Measurements from ENCODE around the gene PLCG1. TPM values are rescaled to one million over a fixed set of nuclear protein-coding genes. Genes with fewer than 3 reads are reported as not detected.

The PLCG1 gene
- polyA plus RNA-seq, 1 donor from 2014 or later = 164 TPM

DNA sequence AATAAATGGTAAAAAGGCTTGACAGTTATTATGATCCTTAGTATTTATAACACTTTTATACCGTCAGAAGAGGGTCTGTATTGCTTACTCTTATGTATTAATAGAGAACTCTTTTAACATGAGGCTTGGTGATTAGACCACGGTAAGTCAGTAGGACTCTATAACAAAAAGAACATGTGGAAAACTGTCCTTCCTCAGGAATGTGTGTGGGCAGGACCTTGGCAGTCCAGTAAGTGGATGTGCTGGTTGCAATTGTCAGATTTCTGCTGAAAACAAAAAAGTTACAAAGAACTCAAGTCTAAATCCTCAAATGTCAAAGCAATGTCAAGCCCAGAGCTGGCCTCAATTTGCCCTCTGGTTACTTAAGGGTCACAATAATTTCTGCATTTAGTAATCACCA lies 81.1 kb downstream of the PLCG1 start:
- Histone ChIP-seq H3F3A (ENCODE audit: insufficient read depth, low read length, poor library complexity, severe bottlenecking) (no peaks in the 10 kb centered on the region), H3K4me3 (ENCODE audit: low read length) (no peak overlapping the region), H2AFZ (ENCODE audit: low read depth, low read length) (no peak overlapping the region), H3K27ac (ENCODE audit: low read length) (no peak overlapping the region), H3K9me2 (ENCODE audit: insufficient read depth, low read length) (no peaks in the 10 kb centered on the region), H3K79me2 (replicated peaks; ENCODE audit: insufficient read depth, low read length) (no peaks in the 10 kb centered on the region), H3K4me2 (ENCODE audit: low read length) (no peak overlapping the region), H3K27me3 (ENCODE audit: insufficient read depth, low read depth, low read length) (no peaks in the 10 kb centered on the region), H3K9ac (ENCODE audit: low read length) (no peak overlapping the region), H4K20me1 (ENCODE audit: insufficient read depth) (no peaks in the 10 kb centered on the region), H3K9me3 (ENCODE audit: low read length) (no peaks in the 10 kb centered on the region), H3K36me3 (ENCODE audit: insufficient read depth, low read length) (no peaks in the 10 kb centered on the region)
- TF ChIP-seq CTCF (IDR thresholded peaks at IDR 0.05; ENCODE audit: poor library complexity, severe bottlenecking) (no peak), EP300 (conservative IDR thresholded peaks at IDR 0.05; ENCODE audit: poor library complexity, severe bottlenecking) (no peak), TAF1 (IDR thresholded peaks at IDR 0.05; ENCODE audit: low read depth) (no peak), MXI1 (conservative IDR thresholded peaks at IDR 0.05; ENCODE audit: poor library complexity, severe bottlenecking) (no peak), RAD21 (conservative IDR thresholded peaks at IDR 0.05) (no peak), SMC3 (conservative IDR thresholded peaks at IDR 0.05; ENCODE audit: poor library complexity) (no peak), POLR2AphosphoS5 (IDR thresholded peaks at IDR 0.05) (no peak), EZH2 (IDR thresholded peaks at IDR 0.05; ENCODE audit: borderline replicate concordance, insufficient read depth, low read length, poor library complexity, severe bottlenecking) (no peak)
- TF ChIP-seq, protein P1, sequence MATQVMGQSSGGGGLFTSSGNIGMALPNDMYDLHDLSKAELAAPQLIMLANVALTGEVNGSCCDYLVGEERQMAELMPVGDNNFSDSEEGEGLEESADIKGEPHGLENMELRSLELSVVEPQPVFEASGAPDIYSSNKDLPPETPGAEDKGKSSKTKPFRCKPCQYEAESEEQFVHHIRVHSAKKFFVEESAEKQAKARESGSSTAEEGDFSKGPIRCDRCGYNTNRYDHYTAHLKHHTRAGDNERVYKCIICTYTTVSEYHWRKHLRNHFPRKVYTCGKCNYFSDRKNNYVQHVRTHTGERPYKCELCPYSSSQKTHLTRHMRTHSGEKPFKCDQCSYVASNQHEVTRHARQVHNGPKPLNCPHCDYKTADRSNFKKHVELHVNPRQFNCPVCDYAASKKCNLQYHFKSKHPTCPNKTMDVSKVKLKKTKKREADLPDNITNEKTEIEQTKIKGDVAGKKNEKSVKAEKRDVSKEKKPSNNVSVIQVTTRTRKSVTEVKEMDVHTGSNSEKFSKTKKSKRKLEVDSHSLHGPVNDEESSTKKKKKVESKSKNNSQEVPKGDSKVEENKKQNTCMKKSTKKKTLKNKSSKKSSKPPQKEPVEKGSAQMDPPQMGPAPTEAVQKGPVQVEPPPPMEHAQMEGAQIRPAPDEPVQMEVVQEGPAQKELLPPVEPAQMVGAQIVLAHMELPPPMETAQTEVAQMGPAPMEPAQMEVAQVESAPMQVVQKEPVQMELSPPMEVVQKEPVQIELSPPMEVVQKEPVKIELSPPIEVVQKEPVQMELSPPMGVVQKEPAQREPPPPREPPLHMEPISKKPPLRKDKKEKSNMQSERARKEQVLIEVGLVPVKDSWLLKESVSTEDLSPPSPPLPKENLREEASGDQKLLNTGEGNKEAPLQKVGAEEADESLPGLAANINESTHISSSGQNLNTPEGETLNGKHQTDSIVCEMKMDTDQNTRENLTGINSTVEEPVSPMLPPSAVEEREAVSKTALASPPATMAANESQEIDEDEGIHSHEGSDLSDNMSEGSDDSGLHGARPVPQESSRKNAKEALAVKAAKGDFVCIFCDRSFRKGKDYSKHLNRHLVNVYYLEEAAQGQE (IDR thresholded peaks at IDR 0.05; ENCODE audit: borderline replicate concordance) = no peak

GRCh38 chr20:41219824-41220223 lies 82.5 kb downstream of the PLCG1 start:
- Histone ChIP-seq H3K79me2 (replicated peaks; ENCODE audit: insufficient read depth, low read length) (no peaks in the 10 kb centered on the region), H3F3A (ENCODE audit: insufficient read depth, low read length, poor library complexity, severe bottlenecking) (no peaks in the 10 kb centered on the region), H3K4me3 (ENCODE audit: low read length) (no peak overlapping the region), H3K27ac (ENCODE audit: low read length) (no peak overlapping the region), H3K4me2 (ENCODE audit: low read length) (no peak overlapping the region), H3K9ac (ENCODE audit: low read length) (no peak overlapping the region), H3K27me3 (ENCODE audit: insufficient read depth, low read depth, low read length) (no peaks in the 10 kb centered on the region), H4K20me1 (ENCODE audit: insufficient read depth) (no peaks in the 10 kb centered on the region), H3K9me3 (ENCODE audit: low read length) (no peaks in the 10 kb centered on the region), H3K9me2 (ENCODE audit: insufficient read depth, low read length) (no peaks in the 10 kb centered on the region), H3K36me3 (ENCODE audit: insufficient read depth, low read length) (no peaks in the 10 kb centered on the region), H2AFZ (ENCODE audit: low read depth, low read length) (no peak overlapping the region)
- TF ChIP-seq, protein P1 (IDR thresholded peaks at IDR 0.05; ENCODE audit: borderline replicate concordance) = no peak
- TF ChIP-seq MXI1 (conservative IDR thresholded peaks at IDR 0.05; ENCODE audit: poor library complexity, severe bottlenecking) (no peak), EP300 (conservative IDR thresholded peaks at IDR 0.05; ENCODE audit: poor library complexity, severe bottlenecking) (no peak), POLR2AphosphoS5 (IDR thresholded peaks at IDR 0.05) (no peak), TAF1 (IDR thresholded peaks at IDR 0.05; ENCODE audit: low read depth) (no peak), CTCF (IDR thresholded peaks at IDR 0.05; ENCODE audit: poor library complexity, severe bottlenecking) (no peak), RAD21 (conservative IDR thresholded peaks at IDR 0.05) (no peak), SMC3 (conservative IDR thresholded peaks at IDR 0.05; ENCODE audit: poor library complexity) (no peak), EZH2 (IDR thresholded peaks at IDR 0.05; ENCODE audit: borderline replicate concordance, insufficient read depth, low read length, poor library complexity, severe bottlenecking) (no peak)

Measured in neural cell (in vitro differentiated cells).